HT1080 (cell line): ENCODE results near the gene DCAF5. TPM values are rescaled to one million over a fixed set of nuclear protein-coding genes. Genes with fewer than 3 reads are reported as not detected.

ENCODE experiments used
- DNase-seq: peaks from one replicate; pipeline ENCODE4 v3.0.0-alpha.2; 2015; ENCODE audit warnings: low read depth
- small RNA-seq: library from RNA; depleted of rRNA; stranded (forward); fragments of <200 nt; gene quantifications from one replicate; pipeline ENCODE3, GENCODE V24; 2014
- total RNA-seq: library from RNA; depleted of rRNA; stranded (reverse); fragments of >200 nt; shearing (Covaris generic); gene quantifications from 2 replicates; pipeline ENCODE4 v1.2.3, GENCODE V29; 2014; rRNA removed

Gene DCAF5
- total RNA-seq, 1 experiment from 2014 or later, result 9.5 TPM

- no peak for DNase-seq
Observed at GRCh38 chr14:69008421-69008884, 144.5 kb downstream of the DCAF5 start.

GRCh38 chr14:69006346-69006745 lies 146.6 kb downstream of the DCAF5 start:
- DNase-seq, result no peak

GRCh38 chr14:69005432-69006148 lies 147.3 kb downstream of the DCAF5 start:
- peak; percentile 97 for DNase-seq

- DNase-seq, result peak; percentile 15
Observed at GRCh38 chr14:69004731-69005431, 148.0 kb downstream of the DCAF5 start.

GRCh38 chr14:69003626-69004025 lies 149.3 kb downstream of the DCAF5 start:
- DNase-seq, result no peak

GRCh38 chr14:69002069-69002468 lies 150.8 kb downstream of the DCAF5 start:
- peak; percentile 55 for DNase-seq

GRCh38 chr14:69001375-69001774 lies 151.5 kb downstream of the DCAF5 start:
- DNase-seq, result no peak

Small RNAs within 50 kb of the gene (small RNA-seq; reads per million reads assigned to genes)
- not detected for gene RF00019
- not detected for gene RPS29P1

Other genes starting within 250 kb of the DCAF5 start
- 198 and 266 TPM in 2 replicates for gene ACTN1, start 173.8 kb downstream of the DCAF5 start, total RNA-seq
- gene EXD2, start 38.4 kb upstream of the DCAF5 start, total RNA-seq, result 11.1 and 13.5 TPM in 2 replicates
- 7.8 and 12.6 TPM in 2 replicates for gene GALNT16, start 107.0 kb upstream of the DCAF5 start, total RNA-seq
- 565 and 597 TPM in 2 replicates for gene ERH, start 245.2 kb upstream of the DCAF5 start, total RNA-seq
- 74.7 and 85.0 TPM in 2 replicates for gene SLC39A9, start 245.6 kb upstream of the DCAF5 start, total RNA-seq